22Rv1 (cell line): Measurements from ENCODE around the gene PPL.
"Not testable (repeated sequence)": the region's sequence is repeated elsewhere in the genome, so short reads cannot be mapped to it uniquely, and the experiment has no call there.

Source experiments
- H3K27ac ChIP-seq: fragments of 450-650 bp; 2 replicates; pipeline ENCODE4 v1.5.1; 2017
- ZFX ChIP-seq: fragments of 450-650 bp; IDR thresholded peaks from 2 replicates; pipeline ENCODE4 v1.6.1; 2017; ENCODE audit warnings: antibody characterized with exemption, borderline replicate concordance
- TF ChIP-seq, protein P1 (sequence below): fragments of 450-650 bp; IDR thresholded peaks from 2 replicates; pipeline ENCODE4 v1.5.1; 2017; ENCODE audit warnings: mild to moderate bottlenecking

PPL gene

GRCh38 chr16:4966736-4967453 is 29.9 kb upstream of the PPL start:
- TF ChIP-seq, protein P1, sequence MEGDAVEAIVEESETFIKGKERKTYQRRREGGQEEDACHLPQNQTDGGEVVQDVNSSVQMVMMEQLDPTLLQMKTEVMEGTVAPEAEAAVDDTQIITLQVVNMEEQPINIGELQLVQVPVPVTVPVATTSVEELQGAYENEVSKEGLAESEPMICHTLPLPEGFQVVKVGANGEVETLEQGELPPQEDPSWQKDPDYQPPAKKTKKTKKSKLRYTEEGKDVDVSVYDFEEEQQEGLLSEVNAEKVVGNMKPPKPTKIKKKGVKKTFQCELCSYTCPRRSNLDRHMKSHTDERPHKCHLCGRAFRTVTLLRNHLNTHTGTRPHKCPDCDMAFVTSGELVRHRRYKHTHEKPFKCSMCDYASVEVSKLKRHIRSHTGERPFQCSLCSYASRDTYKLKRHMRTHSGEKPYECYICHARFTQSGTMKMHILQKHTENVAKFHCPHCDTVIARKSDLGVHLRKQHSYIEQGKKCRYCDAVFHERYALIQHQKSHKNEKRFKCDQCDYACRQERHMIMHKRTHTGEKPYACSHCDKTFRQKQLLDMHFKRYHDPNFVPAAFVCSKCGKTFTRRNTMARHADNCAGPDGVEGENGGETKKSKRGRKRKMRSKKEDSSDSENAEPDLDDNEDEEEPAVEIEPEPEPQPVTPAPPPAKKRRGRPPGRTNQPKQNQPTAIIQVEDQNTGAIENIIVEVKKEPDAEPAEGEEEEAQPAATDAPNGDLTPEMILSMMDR: no peak
- no peak for TF ChIP-seq ZFX
- H3K27ac ChIP-seq: no peak overlapping the region

DNA sequence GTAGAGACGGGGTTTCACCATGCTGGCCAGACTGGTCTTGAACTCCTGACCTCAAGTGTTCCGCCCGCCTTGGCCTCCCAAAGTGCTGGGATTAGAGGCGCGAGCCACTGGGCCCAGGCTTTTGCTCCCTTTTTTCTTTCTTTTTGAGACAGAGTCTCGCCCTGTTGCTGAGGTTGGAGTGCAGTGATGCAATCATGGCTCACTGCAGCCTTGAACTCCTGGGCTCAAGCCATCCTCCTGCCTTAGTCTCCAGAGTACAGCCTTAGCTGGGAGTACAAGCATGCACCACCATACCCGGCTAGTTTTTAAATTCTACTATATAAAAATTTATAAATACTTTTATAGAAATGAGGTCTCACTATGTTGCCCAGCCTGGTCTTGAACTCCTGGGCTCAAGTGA is 26.6 kb upstream of the PPL start:
- H3K27ac ChIP-seq: not testable (repeated sequence)

- no peak overlapping the region for H3K27ac ChIP-seq
- TF ChIP-seq, protein P1: no peak
- TF ChIP-seq ZFX: no peak
Measured at GRCh38 chr16:4962716-4963115, 25.8 kb upstream of the PPL start.

DNA sequence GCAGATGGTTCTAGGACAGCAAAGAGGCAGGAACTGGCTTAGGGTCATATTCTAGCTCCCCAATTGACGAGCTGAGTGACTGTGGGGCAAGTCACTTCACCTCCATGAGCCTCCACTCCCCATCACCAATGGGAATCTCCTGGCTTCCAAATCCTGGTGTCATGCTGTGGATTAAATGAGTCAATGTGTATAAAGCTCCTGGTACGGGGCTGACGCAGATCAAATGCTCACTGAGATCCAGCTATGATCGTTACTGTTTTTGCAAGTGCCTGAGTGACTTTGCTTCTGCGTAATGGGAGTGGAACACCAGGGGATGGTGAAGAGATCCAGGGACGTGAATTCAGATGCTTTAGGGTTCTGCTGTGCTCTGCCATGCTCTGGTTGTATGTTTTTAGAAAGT is 23.6 kb upstream of the PPL start:
- TF ChIP-seq, protein P1: no peak
- no peak for TF ChIP-seq ZFX
- no peak overlapping the region for H3K27ac ChIP-seq

- peak overlapping the region; percentile 91 for H3K27ac ChIP-seq
- TF ChIP-seq, protein P1: no peak
- TF ChIP-seq ZFX: no peak
Measured at GRCh38 chr16:4958510-4959438, 21.8 kb upstream of the PPL start.

- TF ChIP-seq ZFX: no peak
- TF ChIP-seq, protein P1: peak; percentile 43
- H3K27ac ChIP-seq: peak within 1 kb of the TSS; percentile 91
Measured at GRCh38 chr16:4957720-4958509, 21.0 kb upstream of the PPL start, which contains the start of gene SEC14L5. Gene SEC14L5, plus strand, starts transcription at chr16:4958330. Its CDS starts 994 bp downstream, at chr16:4959324.

DNA sequence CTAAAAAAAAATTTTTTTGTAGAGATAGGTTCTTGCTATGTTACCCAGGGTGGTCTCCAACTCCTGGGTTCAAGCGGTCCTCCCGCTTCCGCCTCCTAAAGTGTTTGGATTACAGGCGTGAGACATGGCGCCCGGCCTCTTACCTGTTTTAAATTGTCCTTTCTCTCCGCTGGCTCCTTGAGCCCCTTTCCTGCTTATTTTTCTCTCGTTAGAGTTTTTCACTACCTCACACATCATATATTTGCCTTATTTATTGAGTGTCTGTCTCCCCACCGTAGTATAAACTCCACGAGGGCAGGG is 20.4 kb upstream of the PPL start:
- H3K27ac ChIP-seq: peak overlapping the region; percentile 91
- no peak for TF ChIP-seq ZFX
- TF ChIP-seq, protein P1: no peak
